ENCODE data around the gene PICALM.
A peak's percentile ranks its signal among the peaks of the same experiment; 100 is the strongest.

The PICALM gene

GRCh38 chr11:85918910-85919794, 149.7 kb downstream of the PICALM start:
- no peak for TF ChIP-seq CTCF (IDR thresholded peaks at IDR 0.05; ENCODE audit: low read length, missing control alignments)
- peak; percentile 41 for DNase-seq (ENCODE audit: low read depth)
- H3K4me3 ChIP-seq (replicated peaks; ENCODE audit: low read depth, low read length) = no peak overlapping the region

GRCh38 chr11:85914425-85914824, 154.5 kb downstream of the PICALM start:
- TF ChIP-seq CTCF (IDR thresholded peaks at IDR 0.05; ENCODE audit: low read length, missing control alignments) = no peak
- H3K4me3 ChIP-seq (replicated peaks; ENCODE audit: low read depth, low read length) = no peak overlapping the region
- DNase-seq (ENCODE audit: low read depth) = no peak

GRCh38 chr11:85913513-85913912, 155.4 kb downstream of the PICALM start:
- H3K4me3 ChIP-seq (replicated peaks; ENCODE audit: low read depth, low read length) = no peak overlapping the region
- TF ChIP-seq CTCF (IDR thresholded peaks at IDR 0.05; ENCODE audit: low read length, missing control alignments) = no peak
- DNase-seq (ENCODE audit: low read depth) = no peak

GRCh38 chr11:85912414-85912813, 156.5 kb downstream of the PICALM start:
- no peak for DNase-seq (ENCODE audit: low read depth)
- H3K4me3 ChIP-seq (replicated peaks; ENCODE audit: low read depth, low read length) = no peak overlapping the region
- TF ChIP-seq CTCF (IDR thresholded peaks at IDR 0.05; ENCODE audit: low read length, missing control alignments) = no peak
